Renal pelvis (tissue), 4 donors: Measurements from ENCODE around the gene QRICH2. TPM values are rescaled to one million over a fixed set of nuclear protein-coding genes. Genes with fewer than 3 reads are reported as not detected.
"Not testable (repeated sequence)": the region's sequence is repeated elsewhere in the genome, so short reads cannot be mapped to it uniquely, and the experiment has no call there.

Source experiments
- DNase-seq: peaks from one replicate; pipeline ENCODE4 v3.0.0-alpha.2; 2013
- polyA plus RNA-seq, 3 donors: library from polyadenylated mRNA; unstranded; fragments of 120-200 nt; gene quantifications; one replicate each; pipeline ENCODE4 v1.2.1, GENCODE V29; 2013; ENCODE audit not compliant: insufficient read length in 3 of 3

The QRICH2 gene
- polyA plus RNA-seq, 3 donors: 9.3 to 10.2 (median 9.9) TPM

- no peak for DNase-seq
Measured at GRCh38 chr17:76266244-76266938, 41.7 kb downstream of the QRICH2 start.

- DNase-seq: no peak
Measured at GRCh38 chr17:76265624-76266243, 42.3 kb downstream of the QRICH2 start.

- peak; percentile 99 for DNase-seq
Measured at GRCh38 chr17:76264755-76265623, 43.1 kb downstream of the QRICH2 start, which contains the start of gene UBALD2. TSS of gene UBALD2 (plus strand) at chr17:76265348. CDS start at chr17:76265506, 158 bp downstream.

- no peak for DNase-seq
Measured at GRCh38 chr17:76264425-76264754, 43.7 kb downstream of the QRICH2 start.

GRCh38 chr17:76263896-76264295 is 44.2 kb downstream of the QRICH2 start:
- DNase-seq: no peak

- DNase-seq: no peak
Measured at GRCh38 chr17:76262732-76263344, 45.2 kb downstream of the QRICH2 start.

GRCh38 chr17:76261421-76262215 is 46.5 kb downstream of the QRICH2 start:
- DNase-seq: no peak

- DNase-seq: no peak
Measured at GRCh38 chr17:76260669-76261068, 47.4 kb downstream of the QRICH2 start.

- no peak for DNase-seq
Measured at GRCh38 chr17:76260220-76260619, 47.9 kb downstream of the QRICH2 start.

GRCh38 chr17:76256430-76257050 is 51.5 kb downstream of the QRICH2 start:
- DNase-seq: not testable (repeated sequence)

- DNase-seq: no peak
Measured at GRCh38 chr17:76255801-76256429, 52.2 kb downstream of the QRICH2 start.

- no peak for DNase-seq
Measured at GRCh38 chr17:76254275-76254674, 53.8 kb downstream of the QRICH2 start.

- DNase-seq: no peak
Measured at GRCh38 chr17:76253841-76254240, 54.2 kb downstream of the QRICH2 start.

- DNase-seq: not testable (repeated sequence)
Measured at GRCh38 chr17:76252967-76253766, 54.9 kb downstream of the QRICH2 start.

- DNase-seq: no peak
Measured at GRCh38 chr17:76252040-76252954, 55.8 kb downstream of the QRICH2 start.

GRCh38 chr17:76251478-76252039 is 56.5 kb downstream of the QRICH2 start:
- no peak for DNase-seq

- no peak for DNase-seq
Measured at GRCh38 chr17:76250141-76250540, 57.9 kb downstream of the QRICH2 start.
